T47D (cell line): ENCODE results near the gene DACH1.
"Not testable (repeated sequence)": the region's sequence is repeated elsewhere in the genome, so short reads cannot be mapped to it uniquely, and the experiment has no call there.

Experiments used
- DNase-seq, 2 experiments: peaks; one replicate each; pipeline versions ENCODE4 v3.0.0 to v3.0.0-alpha.2; 2011 to 2012; ENCODE audit warnings: low read depth in 1 of 2, low spot score in 1 of 2
- JUND ChIP-seq: IDR thresholded peaks from 2 replicates; pipeline ENCODE4 v1.6.1; 2012; ENCODE audit warnings: low read depth
- in situ Hi-C: cut with HindIII; loops from 2 replicates; pipeline ENCODE4 v1.10.0; 2016; ENCODE audit warnings: low sequenced_read_pairs, low pct_unique_long_range_greater_than_20kb

The DACH1 gene

GRCh38 chr13:71863254-71863865 lies 3.6 kb downstream of the DACH1 start:
- in situ Hi-C loops, result no loop called here
- TF ChIP-seq JUND, result no peak
- DNase-seq, result no peak

GRCh38 chr13:71862459-71862943 lies 4.5 kb downstream of the DACH1 start:
- in situ Hi-C loops, result no loop called here
- TF ChIP-seq JUND, result no peak
- no peak for DNase-seq

- no peak for DNase-seq
- no peak for TF ChIP-seq JUND
- in situ Hi-C loops, result no loop called here
Measured at GRCh38 chr13:71861769-71862458, 5.1 kb downstream of the DACH1 start.

DNA sequence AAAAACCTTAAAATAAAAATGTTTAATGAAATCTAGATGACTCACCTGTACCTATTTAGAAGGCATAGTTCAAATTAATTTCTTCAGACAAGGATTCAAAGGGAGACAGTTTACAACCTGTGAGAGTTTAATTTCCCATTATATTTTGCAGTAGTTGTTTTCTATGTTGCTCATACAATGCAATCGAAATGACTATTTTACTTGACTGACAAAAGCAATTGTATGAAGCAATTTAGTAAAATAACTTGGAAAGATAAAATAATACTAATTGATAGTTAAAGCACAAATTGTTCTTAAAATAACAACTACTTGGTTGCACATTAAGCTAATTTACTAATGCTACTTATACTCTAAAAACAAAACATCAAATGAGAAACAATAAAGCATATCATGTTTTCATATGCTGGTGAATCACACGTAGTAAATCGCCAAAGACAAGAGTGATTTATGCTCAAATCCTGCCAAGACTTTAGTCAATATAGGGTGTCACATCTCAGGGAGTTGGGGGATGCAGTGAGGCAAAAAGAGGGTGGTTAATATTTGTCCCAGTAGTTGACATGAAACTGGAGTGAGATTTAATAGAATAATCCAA lies 6.4 kb downstream of the DACH1 start:
- no peak for DNase-seq
- TF ChIP-seq JUND, result no peak
- in situ Hi-C loops, result no loop called here

GRCh38 chr13:71858647-71859046 lies 8.4 kb downstream of the DACH1 start:
- no peak for DNase-seq
- in situ Hi-C loops, result no loop called here
- TF ChIP-seq JUND, result no peak

GRCh38 chr13:71856548-71857043 lies 10.4 kb downstream of the DACH1 start:
- no peak for DNase-seq
- TF ChIP-seq JUND, result no peak
- in situ Hi-C loops, result no loop called here

- DNase-seq, result no peak
- in situ Hi-C loops, result no loop called here
- no peak for TF ChIP-seq JUND
Measured at GRCh38 chr13:71854401-71854800, 12.6 kb downstream of the DACH1 start.

GRCh38 chr13:71853725-71854124 lies 13.3 kb downstream of the DACH1 start:
- DNase-seq, result no peak
- no peak for TF ChIP-seq JUND

GRCh38 chr13:71852736-71853135 lies 14.3 kb downstream of the DACH1 start:
- no peak for TF ChIP-seq JUND
- in situ Hi-C loops, result no loop called here
- no peak for DNase-seq

More at GRCh38 chr13:71853725-71854124, 13.3 kb downstream of the DACH1 start:
- in situ Hi-C loops, result no loop called here

DNA sequence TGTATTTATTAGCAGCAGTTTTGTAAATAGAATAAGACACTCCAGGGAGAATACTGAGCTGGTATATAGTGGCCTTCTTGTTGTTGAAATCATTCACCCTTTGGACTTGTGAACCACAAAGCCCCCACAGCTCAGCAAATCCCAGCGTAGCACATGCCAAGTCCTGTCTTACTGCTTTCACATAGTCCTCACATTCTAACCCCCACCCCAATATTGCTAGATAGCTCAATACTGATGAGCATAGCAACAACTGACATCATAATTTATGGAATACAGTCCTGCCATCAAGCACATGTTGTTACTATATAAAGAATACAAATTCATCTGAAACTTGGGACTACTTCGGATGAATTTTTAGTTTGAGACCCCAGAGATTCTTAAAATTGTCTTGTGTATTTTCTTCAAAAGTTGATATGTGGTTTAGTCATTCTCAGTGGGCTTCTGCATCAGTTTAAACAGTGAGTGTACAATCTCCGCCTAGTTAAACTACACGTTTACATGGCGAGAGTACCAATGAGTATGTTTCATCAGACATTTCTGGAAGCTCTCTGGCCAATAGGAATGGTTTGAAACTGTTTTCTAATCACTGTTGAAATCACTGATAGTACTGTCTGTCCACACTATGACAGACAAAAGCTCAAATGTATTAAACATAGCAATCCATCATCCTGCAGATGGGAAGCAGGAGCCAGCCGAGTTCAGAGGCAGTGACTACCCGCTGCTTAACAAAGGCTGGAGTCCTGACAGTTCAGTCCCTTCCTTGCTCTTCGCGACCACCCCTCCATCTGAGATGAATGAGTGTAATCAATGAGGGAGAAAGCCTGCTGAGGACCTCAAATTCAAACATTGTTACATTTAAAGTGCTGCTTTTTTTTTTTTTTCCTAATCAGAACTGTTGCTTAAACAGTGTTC lies 15.2 kb downstream of the DACH1 start:
- in situ Hi-C loops, result no loop called here
- TF ChIP-seq JUND, result no peak
- DNase-seq, result no peak

DNA sequence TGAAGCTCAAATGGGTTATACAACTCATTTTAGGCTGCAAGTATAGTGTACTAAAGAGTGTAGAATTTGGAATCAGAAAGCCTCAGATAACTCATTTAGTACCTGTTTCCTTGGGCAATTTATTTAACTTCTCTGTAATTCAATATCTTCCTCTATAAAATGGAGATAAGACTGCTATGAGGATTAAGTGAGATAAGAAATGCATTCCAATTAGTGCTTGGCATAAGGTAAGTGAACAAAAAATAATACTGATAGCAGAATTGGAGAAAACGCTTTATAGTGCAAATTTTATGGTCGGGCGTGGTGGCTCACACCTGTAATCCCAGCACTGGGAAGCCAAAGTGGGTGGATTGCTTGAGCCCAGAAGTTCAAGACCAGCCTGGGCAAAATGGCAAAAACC lies 25.0 kb downstream of the DACH1 start:
- in situ Hi-C loops, result no loop called here
- no peak for DNase-seq
- TF ChIP-seq JUND, result no peak

DNA sequence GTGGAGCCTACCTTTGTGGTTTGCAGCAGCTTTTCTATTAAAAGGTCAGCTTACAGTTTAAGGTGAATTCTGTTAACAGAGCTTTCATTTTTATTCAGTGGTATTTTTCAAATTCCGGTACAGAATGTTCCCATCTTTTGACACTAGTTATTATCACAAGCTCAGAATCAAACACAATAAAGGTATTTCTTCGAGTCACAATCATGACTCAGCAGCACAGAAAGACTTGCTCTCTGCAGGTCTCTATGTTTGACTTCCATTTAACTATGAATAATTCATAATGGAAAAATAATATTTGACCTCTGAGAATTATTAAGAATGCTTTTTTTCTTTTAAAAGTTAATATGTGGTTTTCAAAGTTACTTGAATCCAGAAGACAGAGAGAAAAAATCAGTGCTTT lies 28.2 kb downstream of the DACH1 start:
- in situ Hi-C loops, result no loop called here
- DNase-seq, result no peak
- TF ChIP-seq JUND, result no peak

- in situ Hi-C loops, DNase-seq: not testable (repeated sequence)
Measured at GRCh38 chr13:71837582-71837981, 29.4 kb downstream of the DACH1 start.
